K562 (cell line): ENCODE data around the gene PSMB7. TPM values are rescaled to one million over a fixed set of nuclear protein-coding genes. Genes with fewer than 3 reads are reported as not detected.

ENCODE experiments used
- ATAC-seq: fragments of 200-7000 bp; cut with Tn5 transposase; 3 replicates; pipeline ENCODE4 v1.9.1; 2020; ENCODE audit warnings: moderate library complexity
- BruUV-seq: library from RNA; stranded (reverse); fragments of 400-500 nt; replicated peaks from 2 replicates; lab custom pipeline; 2021; lab: Mats Ljungman, UMichigan
- CTCF ChIA-PET: fragments of 300-600 bp; formaldehyde crosslinking; extraction: SDS; loops from one replicate; lab custom pipeline; 2021; ENCODE audit warnings: low intra/inter-chr PET ratio; lab: Yijun Ruan, JAX
- POLR2A ChIA-PET: fragments of 300-600, 350-650 bp; sonication (Branson Sonifier 250); formaldehyde crosslinking; extraction: SDS; loops from one replicate; lab custom pipeline; 2021; ENCODE audit warnings: antibody characterized with exemption, inconsistent platforms; lab: Yijun Ruan, JAX
- DNase-seq, 4 experiments: peaks; one replicate each; pipeline versions ENCODE4 v3.0.0 to v3.0.0-alpha.2; 2011 to 2018; ENCODE audit warnings: low spot score in 3 of 4, mixed read lengths in 3 of 4; ENCODE audit errors: extremely low read depth in 1 of 4
- FAIRE-seq: peaks from 2 replicates; lab custom pipeline; 2011; peaks lifted over from hg19 to GRCh38; lab: Jason Lieb, UNC
- H2AFZ ChIP-seq: 2 replicates; pipeline ENCODE4 v1.6.0; 2011; ENCODE audit warnings: low read depth, low read length, control low read depth, inconsistent platforms
- H3K27ac ChIP-seq: fragments of 200-600 bp; 3 replicates; pipeline ENCODE4 v1.8.0; 2011; ENCODE audit warnings: low read depth, mild to moderate bottlenecking, control low read depth, inconsistent platforms, low read length, moderate library complexity, mixed read lengths; ENCODE audit errors: extremely low read depth
- H3K27me3 ChIP-seq, 2 experiments: fragments of 300-600 bp in 1 of 2; 2 replicates in 1 of 2; 3 replicates in 1 of 2; pipeline versions ENCODE4 v1.6.0 to v1.8.0; 2011; ENCODE audit warnings: inconsistent platforms in 2 of 2, low read length in 2 of 2, mild to moderate bottlenecking in 1 of 2, mixed read lengths in 1 of 2, moderate library complexity in 1 of 2; ENCODE audit not compliant: control insufficient read depth in 2 of 2, insufficient read depth in 2 of 2
- H3K36me3 ChIP-seq: fragments of 300-600 bp; 3 replicates; pipeline ENCODE4 v1.8.0; 2011; ENCODE audit warnings: mild to moderate bottlenecking, low read length, inconsistent platforms; ENCODE audit not compliant: control insufficient read depth, insufficient read depth
- H3K4me1 ChIP-seq, 2 experiments: fragments of 200-600 bp in 1 of 2; replicated peaks in 1 of 2; 2 replicates in 1 of 2; 3 replicates in 1 of 2; pipeline versions ENCODE4 v1.5.1 to v1.8.0; 2011; ENCODE audit warnings: inconsistent platforms in 2 of 2, low read length in 2 of 2, mild to moderate bottlenecking in 1 of 2, mixed read lengths in 1 of 2, moderate library complexity in 1 of 2; ENCODE audit not compliant: control insufficient read depth in 2 of 2, insufficient read depth in 2 of 2
- H3K4me2 ChIP-seq: 2 replicates; pipeline ENCODE4 v1.6.1; 2011; ENCODE audit warnings: low read length, control low read depth, inconsistent platforms, mixed read lengths; ENCODE audit not compliant: insufficient read depth
- H3K4me3 ChIP-seq: fragments of 200-600 bp; sonication (generic), shearing (Covaris generic); 2 replicates; pipeline ENCODE4 v1.5.1; 2016; ENCODE audit warnings: control low read depth, inconsistent platforms
- H3K79me2 ChIP-seq: fragments of 200-600 bp; 3 replicates; pipeline ENCODE4 v1.8.0; 2011; ENCODE audit warnings: low read length, inconsistent platforms; ENCODE audit not compliant: control insufficient read depth, insufficient read depth
- H3K9ac ChIP-seq, 2 experiments: 2 replicates each; pipeline versions ENCODE4 v1.6.0 to v1.6.1; 2011; ENCODE audit warnings: low read depth in 2 of 2, low read length in 2 of 2, control low read depth in 1 of 2, inconsistent platforms in 1 of 2, mild to moderate bottlenecking in 1 of 2, mixed read lengths in 1 of 2; ENCODE audit not compliant: insufficient read depth in 1 of 2
- H3K9me1 ChIP-seq: one replicate; pipeline ENCODE4 v1.6.0; 2011; ENCODE audit warnings: inconsistent platforms, mild to moderate bottlenecking, low read length, moderate library complexity; ENCODE audit not compliant: control insufficient read depth, insufficient read depth
- H3K9me3 ChIP-seq: replicated peaks from 2 replicates; pipeline ENCODE4 v1.5.1; 2011; ENCODE audit warnings: low read depth, low read length, inconsistent platforms; ENCODE audit not compliant: control insufficient read depth, insufficient read depth
- H4K20me1 ChIP-seq: replicated peaks from 2 replicates; pipeline ENCODE4 v1.6.1; 2011; ENCODE audit warnings: low read length, inconsistent platforms, mixed read lengths; ENCODE audit not compliant: control insufficient read depth, insufficient read depth
- BCL6 ChIP-seq: fragments of 250-450 bp; sonication (Bioruptor Pico); IDR thresholded peaks from 2 replicates; pipeline ENCODE4 v1.4.0; 2020
- EGR1 ChIP-seq: fragments of 450-650 bp; conservative IDR thresholded peaks from 2 replicates; pipeline ENCODE4 v1.6.1; 2017; ENCODE audit warnings: mild to moderate bottlenecking
- ETV5 ChIP-seq: sonication (generic); formaldehyde crosslinking; IDR thresholded peaks from 2 replicates; pipeline ENCODE4 v1.4.0; 2020; ENCODE audit warnings: low read depth, mild to moderate bottlenecking, missing genetic modification reagents
- FOXJ2 ChIP-seq: fragments of 200-800 bp; sonication (Bioruptor generic); IDR thresholded peaks from 2 replicates; pipeline ENCODE4 v1.6.1; 2016; ENCODE audit warnings: missing genetic modification characterization, missing compliant biosample characterization
- HDAC2 ChIP-seq: fragments of 450-650 bp; IDR thresholded peaks from 2 replicates; pipeline ENCODE4 v1.6.1; 2016; ENCODE audit warnings: mild to moderate bottlenecking
- HLTF ChIP-seq: fragments of 450-650 bp; IDR thresholded peaks from 2 replicates; pipeline ENCODE4 v1.6.1; 2016
- HMG20B ChIP-seq: fragments of 250-450 bp; sonication (Bioruptor Pico); IDR thresholded peaks from 2 replicates; pipeline ENCODE4 v1.5.0; 2021; ENCODE audit warnings: mild to moderate bottlenecking
- POLR2G ChIP-seq: fragments of 200-400 bp; formaldehyde crosslinking; IDR thresholded peaks from 2 replicates; pipeline ENCODE4 v1.6.1; 2017; ENCODE audit warnings: low read depth, mild to moderate bottlenecking, antibody characterized with exemption, low read length, moderate library complexity
- RBM22 ChIP-seq: fragments of 200-400 bp; formaldehyde crosslinking; IDR thresholded peaks from 2 replicates; pipeline ENCODE4 v1.6.1; 2018; ENCODE audit warnings: low read length, low read depth; ENCODE audit not compliant: poor library complexity, severe bottlenecking
- RFX7 ChIP-seq: fragments of 250-450 bp; sonication (Bioruptor Pico); IDR thresholded peaks from 2 replicates; pipeline ENCODE4 v1.5.1; 2021; ENCODE audit warnings: mild to moderate bottlenecking
- SIX5 ChIP-seq, 2 experiments: IDR thresholded peaks; 2 replicates each; pipeline ENCODE4 v1.6.1; 2011; ENCODE audit warnings: low read length in 2 of 2, borderline replicate concordance in 1 of 2, low read depth in 1 of 2, mild to moderate bottlenecking in 1 of 2, moderate library complexity in 1 of 2; ENCODE audit not compliant: insufficient read depth in 1 of 2
- SMARCB1 ChIP-seq: IDR thresholded peaks from 2 replicates; pipeline ENCODE4 v1.6.1; 2011; ENCODE audit warnings: improper control_type of control experiment, low read depth; ENCODE audit not compliant: insufficient read length
- THRA ChIP-seq: fragments of 450-650 bp; IDR thresholded peaks from 2 replicates; pipeline ENCODE4 v1.6.1; 2017; ENCODE audit warnings: mild to moderate bottlenecking, moderate library complexity
- ZNF165 ChIP-seq: fragments of 250-450 bp; sonication (Bioruptor Pico); IDR thresholded peaks from 2 replicates; pipeline ENCODE4 v1.4.0; 2020; ENCODE audit warnings: borderline replicate concordance
- ZNF518B ChIP-seq: fragments of 250-450 bp; sonication (Bioruptor Pico); IDR thresholded peaks from 2 replicates; pipeline ENCODE4 v1.5.0; 2021; ENCODE audit warnings: mild to moderate bottlenecking, moderate library complexity
- WGBS: fragments of 100-300 bp; shearing (Covaris generic); methylation state at CpG from one replicate; pipeline ENCODE4 v1.1.6; 2016; ENCODE audit warnings: low coverage, mixed read lengths; ENCODE audit not compliant: insufficient coverage; ENCODE audit errors: missing lambda C conversion rate; 5-methylcytosine and 5-hydroxymethylcytosine counted together
- in situ Hi-C: fragments of 300-500 bp; cut with MboI; formaldehyde crosslinking; loops from 4 replicates; pipeline ENCODE4 v1.15.0; 2018; ENCODE audit warnings: inconsistent platforms, mixed read lengths
- intact Hi-C: fragments of 100-400 bp; cut with micrococcal nuclease; formaldehyde crosslinking; loops from 2 replicates; pipeline ENCODE4 v1.14.2; 2022
- polyA plus RNA-seq, 8 experiments: library from polyadenylated mRNA; depleted of rRNA in 4 of 8; stranded (reverse) in 5 of 8; unstranded in 3 of 8; fragments of >200 nt; fragmentation: Nextera tagmentation in 2 of 8; fragmentation: Illumina TruSeq in 1 of 8; extraction: Ambion mirVana in 2 of 8; extraction: Trizol in 1 of 8; gene quantifications; 2 replicates each; pipeline versions ENCODE4 v1.2.1 to v1.2.3, GENCODE V29; 2011 to 2014; ENCODE audit warnings: inconsistent platforms in 1 of 8, missing spikeins in 1 of 8
- total RNA-seq, 7 experiments: library from RNA; depleted of rRNA in 6 of 7; stranded (reverse); fragments of >200 nt in 6 of 7; fragmentation: Illumina TruSeq in 2 of 7; extraction: Trizol in 2 of 7; gene quantifications; 2 replicates each; pipeline versions ENCODE4 v1.2.1 to v1.2.3, GENCODE V29; 2011 to 2021; ENCODE audit warnings: low replicate concordance in 1 of 7

PSMB7 gene
- total and polyA plus RNA-seq, 9 of the 15 experiments (the other 6 are each of a cell fraction or from before 2014, with no cell fraction given) = 321 to 978 (median 407) TPM

DNA sequence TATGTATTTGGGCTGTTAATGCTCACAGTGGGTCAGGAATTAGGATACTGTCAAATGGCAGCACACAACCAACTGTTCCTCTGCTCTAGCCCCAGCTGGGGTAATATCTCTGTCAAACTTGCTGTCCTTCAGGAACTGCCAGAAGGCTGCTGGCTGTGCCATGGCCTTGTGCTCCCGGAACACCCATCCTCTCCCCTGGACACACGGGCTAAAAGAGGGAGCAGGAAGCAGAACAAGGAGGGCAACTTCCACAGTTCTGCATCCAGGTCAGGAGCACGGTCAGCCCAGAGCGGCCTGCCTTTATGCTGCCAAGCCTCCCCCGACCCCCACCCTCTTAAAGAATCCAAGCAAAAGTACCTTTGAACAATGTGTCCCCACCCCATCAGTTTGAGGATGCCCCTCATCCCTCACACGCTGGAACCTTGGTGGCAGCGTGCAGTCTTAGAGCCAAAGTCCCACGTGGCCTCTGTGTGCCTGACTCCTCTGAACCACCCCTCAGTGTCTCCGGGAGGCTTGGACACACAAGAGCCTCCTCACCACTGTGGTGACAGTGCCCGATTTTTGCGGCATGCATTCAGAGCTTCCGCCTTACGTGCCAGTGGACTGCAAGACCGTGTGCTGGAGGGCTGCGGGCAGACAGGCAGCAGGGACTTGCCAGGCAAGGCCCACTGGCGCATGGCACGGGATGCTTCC is 60.8 kb downstream of the PSMB7 start:
- H4K20me1 ChIP-seq = peaks cover 19% of the 10 kb centered on the region
- H3K27me3 ChIP-seq = no peaks in the 10 kb centered on the region
- ChIA-PET POLR2A (interaction anchor here (1.5 kb wide), 1 partner anchor 24 kb away, joined by 3 read pairs; no protein-coding TSS in a partner anchor), CTCF (no interaction called here)
- no peak for DNase-seq
- no peaks in the 10 kb centered on the region for H3K9me1 ChIP-seq
- peaks cover 87% of the 10 kb centered on the region for H3K36me3 ChIP-seq
- 94% methylated on average over 15 of the region's 17 CpGs for WGBS
- H2AFZ ChIP-seq = no peak overlapping the region
- H3K9ac ChIP-seq = peak overlapping the region in 1 of 2 experiments; percentile 57; a peak in 2 of 4 replicates
- no peak for FAIRE-seq
- peaks cover 0 to 5% of the 10 kb centered on the region in 2 experiments; a peak in 2 of 5 replicates for H3K4me1 ChIP-seq
- H3K79me2 ChIP-seq = peaks cover 25% of the 10 kb centered on the region
- no peak overlapping the region for H3K27ac ChIP-seq
- H3K9me3 ChIP-seq = no peaks in the 10 kb centered on the region
- in situ Hi-C loops (no loop called here), intact Hi-C loops (no loop called here)
- H3K4me3 ChIP-seq = no peak overlapping the region
- BruUV-seq = no TSS peak
- TF ChIP-seq FOXJ2 (tag) (no peak), ETV5 (CRISPR knock-in tag) (no peak), BCL6 (CRISPR knock-in tag) (no peak), RBM22 (peak; percentile 44), HLTF (no peak), THRA (no peak), RFX7 (CRISPR knock-in tag) (no peak), EGR1 (no peak), HDAC2 (no peak), ZNF165 (CRISPR knock-in tag) (no peak), POLR2G (0 out of 2 replicates have a peak, but pooled peaks have one; percentile 25), SIX5 (IDR thresholded peaks at IDR 0.05; ENCODE audit: borderline replicate concordance in 1 of 2, insufficient read depth in 1 of 2, low read depth in 1 of 2, low read length in 2 of 2) (no peak), ZNF518B (CRISPR knock-in tag) (no peak), SMARCB1 (no peak), HMG20B (CRISPR knock-in tag) (no peak)
- ATAC-seq = no peak
- no peak overlapping the region for H3K4me2 ChIP-seq
